ENCODE results near the gene BHLHE40. TPM values are rescaled to one million over a fixed set of nuclear protein-coding genes. Genes with fewer than 3 reads are reported as not detected.
A peak's percentile ranks its signal among the peaks of the same experiment; 100 is the strongest.

The BHLHE40 gene
- polyA plus RNA-seq, 3 donors: 20.2 to 167 (median 23.4) TPM

DNA sequence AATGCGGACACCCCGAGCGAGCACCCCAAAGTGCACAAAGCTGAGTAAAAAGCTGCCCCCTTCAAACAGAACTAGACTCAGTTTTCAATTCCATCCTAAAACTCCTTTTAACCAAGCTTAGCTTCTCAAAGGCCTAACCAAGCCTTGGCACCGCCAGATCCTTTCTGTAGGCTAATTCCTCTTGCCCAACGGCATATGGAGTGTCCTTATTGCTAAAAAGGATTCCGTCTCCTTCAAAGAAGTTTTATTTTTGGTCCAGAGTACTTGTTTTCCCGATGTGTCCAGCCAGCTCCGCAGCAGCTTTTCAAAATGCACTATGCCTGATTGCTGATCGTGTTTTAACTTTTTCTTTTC is 5.3 kb downstream of the BHLHE40 start:
- no peak for TF ChIP-seq CTCF (IDR thresholded peaks at IDR 0.05)
- peaks cover 0 to 7% (median 3%) of the 10 kb centered on the region in 3 donors for H3K27me3 Mint-ChIP-seq (ENCODE audit: low read depth in 3 of 3)
- Histone ChIP-seq H4K20me1 (ENCODE audit: insufficient read depth, low read length) (peaks cover 51% of the 10 kb centered on the region), H3K9me3 (replicated peaks in 1 of 2; ENCODE audit: control insufficient read depth in 1 of 2, insufficient read depth in 1 of 2, low read length in 2 of 2) (no peaks in the 10 kb centered on the region), H3K4me2 (replicated peaks; ENCODE audit: extremely low read depth, low read length, poor library complexity, severe bottlenecking) (peak overlapping the region; percentile 88), H3K9ac (ENCODE audit: insufficient read depth, low read length, poor library complexity, severe bottlenecking) (peak overlapping the region; percentile 44), H3K79me2 (ENCODE audit: insufficient read depth, low read length) (peaks cover 41% of the 10 kb centered on the region), H3K36me3 (replicated peaks in 1 of 2; ENCODE audit: control insufficient read depth in 1 of 2, insufficient read depth in 2 of 2, low read length in 2 of 2) (peaks cover 9 to 16% of the 10 kb centered on the region in 2 donors), H3K4me3 (replicated peaks in 1 of 3; ENCODE audit: low read depth in 2 of 3, low read length in 3 of 3) (peak overlapping the region in 1 of 3 experiments; percentile 95), H2AFZ (ENCODE audit: insufficient read depth, low read depth, low read length, poor library complexity, severe bottlenecking) (no peak overlapping the region), H3K27ac (ENCODE audit: low read depth in 1 of 2, low read length in 2 of 2) (peak overlapping the region; percentile 5 to 68), H3K4me1 (ENCODE audit: control insufficient read depth in 1 of 2, insufficient read depth in 2 of 2, low read length in 2 of 2) (peaks cover 85 to 90% of the 10 kb centered on the region in 2 donors), H3K27me3 (ENCODE audit: control insufficient read depth in 2 of 2, insufficient read depth in 2 of 2, low read length in 2 of 2) (no peaks in the 10 kb centered on the region)
- 72% methylated on average over 5 of the region's 9 CpGs for WGBS (ENCODE audit: insufficient coverage)
- H3K27ac Mint-ChIP-seq: peak overlapping the region; percentile 83 to 92 (median 88)
- DNase-seq: no peak
- peaks cover 78% of the 10 kb centered on the region for H3K4me1 Mint-ChIP-seq
- H3K9me3 Mint-ChIP-seq: peaks cover 0 to 6% (median 0%) of the 10 kb centered on the region in 7 donors
- intact Hi-C loops (cut with micrococcal nuclease): loop anchor here in 1 of 2 donors (5.0 to 10.0 kb wide), 3 partner anchors 33 to 490 kb away; partner anchors contain the start of genes ARL8B and ITPR1
- peaks cover 41 to 48% of the 10 kb centered on the region in 2 donors for H3K36me3 Mint-ChIP-seq
- peak overlapping the region; percentile 56 to 69 for H3K4me3 Mint-ChIP-seq

DNA sequence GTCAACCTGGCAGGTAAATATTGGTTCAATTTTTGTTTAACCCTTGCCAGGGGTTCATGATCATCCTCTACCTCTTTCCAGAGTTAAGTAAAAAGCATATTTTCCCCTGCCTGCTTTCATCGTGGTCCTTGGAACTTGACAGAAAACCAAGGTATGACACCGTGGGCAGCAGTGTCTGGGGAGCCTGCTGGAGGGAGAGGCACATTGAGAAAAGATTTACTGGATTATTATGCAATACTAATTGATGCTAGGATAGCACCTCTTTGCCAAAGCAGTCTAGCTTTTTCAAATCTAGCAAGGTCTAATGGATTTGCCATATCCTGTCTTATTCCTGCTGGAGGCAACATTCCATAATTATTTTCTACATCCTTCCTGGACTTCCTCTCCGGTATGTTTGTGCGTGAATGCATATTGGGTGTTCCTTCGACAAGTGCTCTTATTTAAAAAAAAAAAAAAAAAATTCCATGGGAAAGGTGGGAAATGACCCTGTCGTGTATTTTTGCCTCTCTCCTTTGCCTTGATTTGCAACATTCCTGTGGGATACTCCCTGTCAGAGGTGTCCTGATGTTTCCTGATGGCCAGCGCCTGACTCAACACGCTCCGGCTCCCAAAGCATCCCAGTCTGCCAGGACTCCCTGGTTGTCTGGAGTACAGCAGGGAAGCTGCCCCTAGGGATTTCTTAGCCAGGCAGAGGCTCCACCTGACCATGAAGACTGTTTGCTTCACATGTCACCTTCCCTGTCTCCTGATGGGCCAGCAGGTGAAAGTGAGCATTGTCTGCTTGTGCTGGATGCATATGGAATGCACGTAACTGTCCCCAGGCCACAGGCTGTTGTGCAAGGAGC is 6.3 kb downstream of the BHLHE40 start:
- Histone ChIP-seq H3K4me3 (replicated peaks in 1 of 3; ENCODE audit: low read depth in 2 of 3, low read length in 3 of 3) (peak overlapping the region in 1 of 3 experiments; percentile 71), H3K9ac (ENCODE audit: insufficient read depth, low read length, poor library complexity, severe bottlenecking) (no peak overlapping the region), H3K27me3 (ENCODE audit: control insufficient read depth in 2 of 2, insufficient read depth in 2 of 2, low read length in 2 of 2) (no peaks in the 10 kb centered on the region), H3K9me3 (replicated peaks in 1 of 2; ENCODE audit: control insufficient read depth in 1 of 2, insufficient read depth in 1 of 2, low read length in 2 of 2) (no peaks in the 10 kb centered on the region), H3K4me1 (ENCODE audit: control insufficient read depth in 1 of 2, insufficient read depth in 2 of 2, low read length in 2 of 2) (peaks cover 93 to 98% of the 10 kb centered on the region in 2 donors), H3K27ac (ENCODE audit: low read depth in 1 of 2, low read length in 2 of 2) (peak overlapping the region in 1 of 2 donors; percentile 91), H2AFZ (ENCODE audit: insufficient read depth, low read depth, low read length, poor library complexity, severe bottlenecking) (no peak overlapping the region), H3K36me3 (replicated peaks in 1 of 2; ENCODE audit: control insufficient read depth in 1 of 2, insufficient read depth in 2 of 2, low read length in 2 of 2) (peaks cover 9 to 16% of the 10 kb centered on the region in 2 donors), H3K79me2 (ENCODE audit: insufficient read depth, low read length) (peaks cover 30% of the 10 kb centered on the region), H3K4me2 (replicated peaks; ENCODE audit: extremely low read depth, low read length, poor library complexity, severe bottlenecking) (peak overlapping the region; percentile 76), H4K20me1 (ENCODE audit: insufficient read depth, low read length) (peaks cover 40% of the 10 kb centered on the region)
- DNase-seq: no peak
- no peak for TF ChIP-seq CTCF (IDR thresholded peaks at IDR 0.05)
- Mint-ChIP-seq H3K9me3 (peaks cover 0 to 4% (median 0%) of the 10 kb centered on the region in 7 donors), H3K27ac (peak overlapping the region; percentile 90 to 96 (median 95)), H3K27me3 (ENCODE audit: low read depth in 3 of 3) (peaks cover 0 to 7% (median 3%) of the 10 kb centered on the region in 3 donors), H3K36me3 (peaks cover 41 to 45% of the 10 kb centered on the region in 2 donors), H3K4me3 (peak overlapping the region; percentile 79 to 90), H3K4me1 (peaks cover 88% of the 10 kb centered on the region)
- WGBS (ENCODE audit: insufficient coverage): 88% methylated on average over 7 of the region's 10 CpGs
- intact Hi-C loops (cut with micrococcal nuclease): loop anchor here in 1 of 2 donors (1.0 to 10.0 kb wide), 3 partner anchors 8 to 491 kb away; partner anchors contain the start of genes ARL8B and ITPR1
